Measurements from ENCODE around the gene RRP8. TPM values are rescaled to one million over a fixed set of nuclear protein-coding genes. Genes with fewer than 3 reads are reported as not detected.

RRP8 gene
- total RNA-seq, 6 donors from 2014 or later = 13.4 to 25.2 (median 22.1) TPM

DNA sequence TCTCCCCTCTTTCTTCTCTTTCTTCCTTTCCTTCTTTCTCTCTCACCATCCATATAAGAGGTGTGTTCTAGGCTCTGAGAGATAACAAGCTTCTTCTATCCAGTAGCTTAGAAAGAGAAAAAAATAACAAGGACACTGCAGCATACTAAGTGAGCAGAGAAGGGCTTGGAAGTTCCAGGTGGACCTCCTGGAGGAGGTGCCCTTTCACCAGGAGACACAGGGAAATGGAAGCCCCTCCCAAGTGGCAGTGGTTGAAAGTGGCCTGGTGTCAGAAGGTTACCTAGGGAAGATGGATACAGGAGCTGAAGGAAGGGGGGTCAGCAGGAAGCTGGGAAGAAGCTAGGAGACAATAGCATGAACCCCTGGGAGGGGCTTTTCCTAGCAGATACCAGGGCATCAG lies 46.7 kb upstream of the RRP8 start:
- peak overlapping the region in 2 of 4 donors; percentile 15 to 89 for H3K27ac ChIP-seq
- no peak for ATAC-seq (ENCODE audit: low FRiP score in 2 of 2)
- no peak for DNase-seq
- H3K4me3 ChIP-seq = no peak overlapping the region
- H3K36me3 ChIP-seq = no peaks in the 10 kb centered on the region
- H3K9me3 ChIP-seq = no peaks in the 10 kb centered on the region
- H3K27me3 ChIP-seq = peaks cover 0 to 2% (median 0%) of the 10 kb centered on the region in 4 donors
- peaks cover 35 to 38% (median 37%) of the 10 kb centered on the region in 4 donors for H3K4me1 ChIP-seq
- TF ChIP-seq EP300 (IDR thresholded peaks at IDR 0.05) (no peak), POLR2AphosphoS5 (IDR thresholded peaks at IDR 0.05) (no peak), POLR2A (IDR thresholded peaks at IDR 0.05) (no peak)
- TF ChIP-seq, protein P1, sequence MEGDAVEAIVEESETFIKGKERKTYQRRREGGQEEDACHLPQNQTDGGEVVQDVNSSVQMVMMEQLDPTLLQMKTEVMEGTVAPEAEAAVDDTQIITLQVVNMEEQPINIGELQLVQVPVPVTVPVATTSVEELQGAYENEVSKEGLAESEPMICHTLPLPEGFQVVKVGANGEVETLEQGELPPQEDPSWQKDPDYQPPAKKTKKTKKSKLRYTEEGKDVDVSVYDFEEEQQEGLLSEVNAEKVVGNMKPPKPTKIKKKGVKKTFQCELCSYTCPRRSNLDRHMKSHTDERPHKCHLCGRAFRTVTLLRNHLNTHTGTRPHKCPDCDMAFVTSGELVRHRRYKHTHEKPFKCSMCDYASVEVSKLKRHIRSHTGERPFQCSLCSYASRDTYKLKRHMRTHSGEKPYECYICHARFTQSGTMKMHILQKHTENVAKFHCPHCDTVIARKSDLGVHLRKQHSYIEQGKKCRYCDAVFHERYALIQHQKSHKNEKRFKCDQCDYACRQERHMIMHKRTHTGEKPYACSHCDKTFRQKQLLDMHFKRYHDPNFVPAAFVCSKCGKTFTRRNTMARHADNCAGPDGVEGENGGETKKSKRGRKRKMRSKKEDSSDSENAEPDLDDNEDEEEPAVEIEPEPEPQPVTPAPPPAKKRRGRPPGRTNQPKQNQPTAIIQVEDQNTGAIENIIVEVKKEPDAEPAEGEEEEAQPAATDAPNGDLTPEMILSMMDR (IDR thresholded peaks at IDR 0.05) = no peak

DNA sequence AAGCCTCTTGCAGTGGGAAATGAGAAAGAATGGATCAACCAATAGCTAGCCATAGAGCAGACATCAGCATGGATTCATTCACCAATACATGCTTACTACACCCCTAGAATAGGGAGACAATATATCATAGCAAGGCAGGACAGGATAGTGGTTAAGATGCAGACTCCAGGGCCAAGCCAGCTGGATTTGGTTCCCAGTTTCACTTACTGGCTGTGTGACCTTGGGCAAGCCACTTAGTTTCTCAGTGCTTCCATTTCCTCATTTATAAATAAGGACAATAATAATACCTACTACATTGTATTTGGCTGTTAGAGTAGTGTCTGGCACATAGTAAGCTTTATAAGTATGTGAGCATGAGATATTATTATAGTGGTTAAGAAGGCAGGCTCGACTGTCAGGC lies 45.1 kb upstream of the RRP8 start:
- H3K4me1 ChIP-seq = peaks cover 29 to 36% (median 33%) of the 10 kb centered on the region in 4 donors
- no peaks in the 10 kb centered on the region for H3K9me3 ChIP-seq
- TF ChIP-seq, protein P1 (IDR thresholded peaks at IDR 0.05) = no peak
- TF ChIP-seq EP300 (IDR thresholded peaks at IDR 0.05) (no peak), POLR2A (IDR thresholded peaks at IDR 0.05) (no peak), POLR2AphosphoS5 (IDR thresholded peaks at IDR 0.05) (no peak)
- ATAC-seq (ENCODE audit: low FRiP score in 2 of 2) = no peak
- no peaks in the 10 kb centered on the region for H3K36me3 ChIP-seq
- 13 to 24% methylated on average over 1 of the region's 1 CpG for WGBS, 2 donors
- DNase-seq = no peak
- no peak overlapping the region for H3K4me3 ChIP-seq
- H3K27ac ChIP-seq = peak overlapping the region in 3 of 4 donors; percentile 10 to 89 (median 86)
- no peaks in the 10 kb centered on the region for H3K27me3 ChIP-seq

DNA sequence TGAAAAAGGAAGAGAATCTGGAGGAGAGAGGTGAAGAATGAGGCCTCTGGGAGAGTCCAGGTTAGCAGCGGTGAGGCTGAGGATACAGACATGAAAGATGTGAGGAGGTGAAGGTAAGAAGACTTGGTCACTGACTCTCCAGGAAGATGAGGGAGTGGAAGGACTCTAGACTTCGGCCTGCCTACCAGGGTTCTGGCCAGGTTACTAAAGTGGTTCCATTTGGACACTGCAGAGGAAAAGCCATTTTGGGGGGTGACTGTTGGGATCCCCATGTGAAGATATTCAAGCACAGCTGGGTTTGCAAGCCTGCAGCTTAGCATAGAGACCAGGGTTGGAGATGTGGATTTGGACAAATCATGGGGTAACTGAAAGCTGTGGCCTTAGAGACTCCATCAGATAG lies 44.4 kb upstream of the RRP8 start:
- ATAC-seq (ENCODE audit: low FRiP score in 2 of 2) = no peak
- TF ChIP-seq POLR2A (IDR thresholded peaks at IDR 0.05) = no peak
- H3K27ac ChIP-seq = peak overlapping the region; percentile 58 to 89 (median 81)
- no peaks in the 10 kb centered on the region for H3K9me3 ChIP-seq
- H3K4me3 ChIP-seq = no peak overlapping the region
- H3K27me3 ChIP-seq = no peaks in the 10 kb centered on the region
- no peak for DNase-seq
- peaks cover 27 to 37% (median 35%) of the 10 kb centered on the region in 4 donors for H3K4me1 ChIP-seq
- 87 to 100% methylated on average over 2 of the region's 2 CpGs for WGBS, 2 donors
- no peaks in the 10 kb centered on the region for H3K36me3 ChIP-seq

DNA sequence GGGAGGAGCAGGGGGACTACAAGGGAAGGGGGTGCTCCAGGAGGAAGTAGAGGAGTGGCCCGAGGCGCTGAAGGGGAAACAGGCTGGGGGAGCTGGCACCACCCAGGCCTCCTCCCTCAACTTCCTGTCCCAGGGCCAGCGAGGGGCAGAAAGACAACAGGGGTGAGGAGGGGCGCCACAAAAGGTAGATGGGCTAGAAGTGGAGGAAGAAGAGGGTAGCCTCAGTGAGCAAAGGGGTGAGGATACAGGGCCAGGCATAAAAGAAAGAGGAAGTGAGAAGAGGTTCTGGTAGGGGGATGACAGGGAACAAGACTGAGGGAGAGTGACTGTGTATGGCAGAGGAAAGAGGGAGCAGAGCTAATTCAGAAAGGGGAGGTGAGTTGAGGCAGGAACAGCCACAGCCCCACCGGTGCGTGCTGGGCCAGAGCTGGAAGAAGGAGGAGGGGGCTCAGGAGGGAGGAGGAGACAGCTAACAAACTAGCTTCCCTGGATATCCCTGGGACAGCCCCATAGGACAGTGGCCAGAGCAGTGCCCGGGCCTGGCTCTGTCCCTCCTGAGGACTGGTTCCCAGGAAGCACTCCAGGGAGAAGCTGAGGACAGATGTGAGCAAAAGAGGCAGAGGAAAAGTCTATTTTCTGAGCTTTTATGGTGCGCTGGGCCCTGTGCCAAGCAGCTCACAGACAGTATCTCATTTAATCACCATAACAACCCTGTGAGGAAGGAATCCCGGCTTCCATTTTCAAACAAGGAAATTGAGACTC lies 43.7 kb upstream of the RRP8 start:
- WGBS, 2 donors = 44 to 45% methylated on average over 9 of the region's 9 CpGs
- no peaks in the 10 kb centered on the region for H3K36me3 ChIP-seq
- no peaks in the 10 kb centered on the region for H3K9me3 ChIP-seq
- TF ChIP-seq, protein P1 (IDR thresholded peaks at IDR 0.05) = no peak
- TF ChIP-seq POLR2A (IDR thresholded peaks at IDR 0.05) (no peak), POLR2AphosphoS5 (IDR thresholded peaks at IDR 0.05) (no peak), EP300 (IDR thresholded peaks at IDR 0.05) (no peak)
- no peaks in the 10 kb centered on the region for H3K27me3 ChIP-seq
- peak in 1 of 2 donors; percentile 40 for ATAC-seq (ENCODE audit: low FRiP score in 2 of 2)
- peak in 1 of 2 donors; percentile 32 for DNase-seq
- H3K4me1 ChIP-seq = peaks cover 27 to 39% (median 31%) of the 10 kb centered on the region in 4 donors
- H3K4me3 ChIP-seq = no peak overlapping the region
- peak overlapping the region; percentile 58 to 89 (median 81) for H3K27ac ChIP-seq

DNA sequence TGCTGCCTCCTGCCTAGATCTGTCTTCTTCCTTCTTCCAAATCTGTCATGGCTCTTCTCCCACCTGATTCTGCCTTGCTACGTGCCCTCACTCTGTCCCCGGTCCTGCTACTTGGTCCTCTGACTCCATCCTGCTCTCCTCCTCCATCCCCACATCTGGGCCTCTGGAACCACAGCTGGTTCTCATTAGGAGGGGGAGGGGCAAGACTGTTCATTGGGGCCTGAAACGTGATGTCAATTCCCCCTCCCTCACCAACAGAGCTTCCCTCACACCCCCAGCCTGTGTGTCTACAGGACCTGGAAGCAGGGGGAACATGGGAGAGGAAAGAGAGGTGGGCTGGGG lies 43.1 kb upstream of the RRP8 start:
- no peaks in the 10 kb centered on the region for H3K27me3 ChIP-seq
- H3K36me3 ChIP-seq = no peaks in the 10 kb centered on the region
- peak overlapping the region; percentile 58 to 89 (median 81) for H3K27ac ChIP-seq
- no peaks in the 10 kb centered on the region for H3K9me3 ChIP-seq
- no peak overlapping the region for H3K4me3 ChIP-seq
- H3K4me1 ChIP-seq = peaks cover 26 to 39% (median 31%) of the 10 kb centered on the region in 4 donors
- DNase-seq (no peak), ATAC-seq (ENCODE audit: low FRiP score in 2 of 2) (peak; percentile 15 to 79)
- WGBS, 2 donors = 28 to 33% methylated on average over 3 of the region's 3 CpGs
- TF ChIP-seq, protein P1 (IDR thresholded peaks at IDR 0.05) = no peak
- TF ChIP-seq POLR2A (IDR thresholded peaks at IDR 0.05) (no peak), EP300 (IDR thresholded peaks at IDR 0.05) (no peak), POLR2AphosphoS5 (IDR thresholded peaks at IDR 0.05) (no peak)

All from upper lobe of left lung (tissue), 6 donors.